Measurements from ENCODE around the gene CTSE.
A peak's percentile ranks its signal among the peaks of the same experiment; 100 is the strongest.

Gene CTSE

GRCh38 chr1:206049919-206050600 lies 26.4 kb upstream of the CTSE start:
- DNase-seq, result no peak

DNA sequence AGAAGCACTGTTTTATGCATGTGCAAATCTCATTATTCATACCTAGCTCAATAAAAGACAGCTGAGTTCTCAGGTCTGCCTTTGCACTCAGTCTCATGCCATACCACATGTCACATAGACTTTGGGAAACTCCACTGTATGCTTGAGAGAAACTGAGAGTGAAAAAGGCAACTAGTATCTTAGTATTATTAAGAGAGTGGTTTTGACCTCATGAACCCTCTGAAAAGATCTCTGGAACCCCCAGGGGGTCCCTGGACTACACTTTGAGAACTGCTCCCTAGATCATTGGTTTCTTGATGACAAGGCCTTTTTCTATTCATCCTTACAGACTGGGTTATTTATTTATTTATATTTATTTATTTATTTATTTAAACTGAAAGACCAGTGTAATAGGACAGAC lies 25.6 kb upstream of the CTSE start:
- no peak for DNase-seq

DNA sequence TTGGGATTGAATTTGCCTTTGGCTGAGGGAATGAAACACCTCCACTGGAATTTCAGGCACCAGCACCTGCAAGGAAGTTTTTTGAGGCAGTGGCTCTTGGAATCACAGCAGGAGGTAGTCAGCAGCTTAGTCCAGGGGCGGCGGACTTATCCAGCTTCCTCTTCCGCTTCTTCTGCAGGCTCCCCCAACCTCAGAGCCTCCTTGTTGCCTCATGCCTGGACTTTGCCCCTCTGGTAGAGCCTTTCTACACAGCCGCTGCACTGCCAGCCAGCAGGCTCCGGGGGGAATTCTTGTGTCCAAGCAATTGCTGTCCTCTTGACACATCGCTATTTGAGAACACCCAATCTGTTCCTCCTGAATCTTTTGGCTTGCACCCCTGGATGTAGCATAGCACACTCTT lies 24.9 kb upstream of the CTSE start:
- DNase-seq, result no peak

DNA sequence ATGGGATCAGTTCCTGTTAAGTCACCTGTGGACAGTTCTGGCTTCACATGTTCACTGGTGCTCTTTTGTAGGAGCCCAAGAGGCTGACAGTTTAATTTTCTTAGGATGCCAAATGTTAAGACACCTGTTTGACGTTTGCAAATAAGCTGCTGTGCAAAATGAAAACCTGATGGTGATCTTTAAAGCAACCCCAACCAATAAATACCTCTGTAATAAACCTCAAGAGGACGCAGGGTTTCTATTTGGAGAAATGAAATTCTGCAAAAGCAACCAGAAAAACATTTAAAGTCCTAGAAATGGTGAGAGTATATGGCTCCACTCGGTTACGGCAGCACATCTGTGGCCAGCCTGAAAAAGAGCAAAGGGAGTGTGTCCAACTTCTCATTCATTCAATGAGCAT lies 23.6 kb upstream of the CTSE start:
- no peak for DNase-seq

DNA sequence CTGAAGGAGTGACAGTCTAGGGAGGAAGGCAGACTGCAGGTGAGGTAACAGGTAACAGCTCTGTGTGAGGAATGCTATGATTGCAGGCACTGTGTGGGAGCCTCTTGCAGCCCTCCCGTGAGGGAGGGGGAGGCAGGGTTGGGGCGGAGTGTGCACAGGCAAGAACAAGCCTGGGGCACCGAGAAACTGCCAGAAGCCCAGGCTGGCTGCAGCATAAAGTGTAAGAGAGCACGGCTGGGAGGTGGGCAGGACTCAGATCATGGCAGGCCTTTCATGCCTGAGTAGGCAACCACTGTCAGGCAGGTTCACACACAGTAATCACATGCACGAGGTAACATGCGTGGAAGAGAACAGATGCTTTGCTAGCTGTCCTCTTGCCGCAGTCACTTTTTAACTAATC lies 17.9 kb upstream of the CTSE start:
- DNase-seq, result no peak

DNA sequence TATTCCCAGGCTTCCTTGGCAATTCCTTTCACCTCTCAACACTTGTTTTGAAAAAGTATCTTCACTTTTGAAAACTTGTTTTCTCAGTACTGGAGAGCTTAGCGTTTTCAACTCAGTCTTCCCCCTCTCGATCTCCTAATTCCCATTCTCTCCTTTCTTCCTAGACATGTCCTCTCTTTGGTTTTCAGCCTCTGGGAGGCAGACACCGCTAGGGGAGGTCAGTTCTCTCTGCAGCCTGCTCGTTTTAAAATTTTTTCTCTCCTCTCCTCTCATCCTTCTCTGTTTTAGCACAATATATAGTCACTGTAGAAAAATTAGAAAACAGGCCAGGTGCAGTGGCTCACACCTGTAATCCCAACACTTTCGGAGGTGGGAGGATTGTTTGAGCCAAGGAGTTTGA lies 16.6 kb upstream of the CTSE start:
- no peak for DNase-seq

- no peak for DNase-seq
These were observed 15.6 kb upstream of the CTSE start for GRCh38 chr1:206039046-206039973.

GRCh38 chr1:206037581-206037980 lies 13.9 kb upstream of the CTSE start:
- DNase-seq, result no peak

DNA sequence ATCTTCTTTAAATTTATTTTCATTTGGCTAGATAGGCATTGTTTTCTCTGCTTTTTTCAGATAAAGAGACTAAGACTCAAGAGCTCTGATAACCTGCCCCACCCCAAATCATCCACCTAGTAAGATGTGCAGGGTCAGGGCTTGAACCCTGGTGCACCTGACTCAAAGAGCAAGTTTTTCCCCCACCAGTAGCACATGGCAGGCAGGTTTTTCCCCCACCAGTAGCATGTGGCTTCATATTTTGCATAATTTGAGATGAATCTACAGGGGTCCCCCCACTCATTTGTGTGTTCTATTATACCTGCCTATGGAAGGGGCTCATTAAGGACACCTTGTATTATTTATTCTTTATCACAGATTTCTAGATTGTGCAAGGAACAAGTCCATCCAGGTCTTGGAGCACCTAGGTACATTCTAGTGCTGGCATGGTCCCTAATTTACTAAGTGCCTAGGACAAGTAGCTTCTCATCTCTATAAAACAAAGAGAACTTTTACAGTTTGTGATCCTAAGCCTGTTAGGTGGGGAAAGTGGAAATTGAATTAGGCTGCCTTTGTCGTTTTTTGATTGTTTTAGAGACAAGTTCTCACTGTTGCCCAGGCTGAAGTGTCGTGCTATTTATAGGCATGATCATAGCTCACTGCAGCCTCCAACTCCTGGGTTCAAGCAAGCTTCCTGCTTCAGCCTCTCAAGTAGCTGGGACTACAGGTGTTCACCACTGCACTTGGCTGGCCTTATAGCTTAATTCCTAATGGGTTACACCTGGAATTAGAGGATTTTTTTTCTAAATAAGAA lies 13.2 kb upstream of the CTSE start:
- DNase-seq, result no peak

- DNase-seq, result no peak
These were observed 11.3 kb upstream of the CTSE start for GRCh38 chr1:206035027-206035426.

DNA sequence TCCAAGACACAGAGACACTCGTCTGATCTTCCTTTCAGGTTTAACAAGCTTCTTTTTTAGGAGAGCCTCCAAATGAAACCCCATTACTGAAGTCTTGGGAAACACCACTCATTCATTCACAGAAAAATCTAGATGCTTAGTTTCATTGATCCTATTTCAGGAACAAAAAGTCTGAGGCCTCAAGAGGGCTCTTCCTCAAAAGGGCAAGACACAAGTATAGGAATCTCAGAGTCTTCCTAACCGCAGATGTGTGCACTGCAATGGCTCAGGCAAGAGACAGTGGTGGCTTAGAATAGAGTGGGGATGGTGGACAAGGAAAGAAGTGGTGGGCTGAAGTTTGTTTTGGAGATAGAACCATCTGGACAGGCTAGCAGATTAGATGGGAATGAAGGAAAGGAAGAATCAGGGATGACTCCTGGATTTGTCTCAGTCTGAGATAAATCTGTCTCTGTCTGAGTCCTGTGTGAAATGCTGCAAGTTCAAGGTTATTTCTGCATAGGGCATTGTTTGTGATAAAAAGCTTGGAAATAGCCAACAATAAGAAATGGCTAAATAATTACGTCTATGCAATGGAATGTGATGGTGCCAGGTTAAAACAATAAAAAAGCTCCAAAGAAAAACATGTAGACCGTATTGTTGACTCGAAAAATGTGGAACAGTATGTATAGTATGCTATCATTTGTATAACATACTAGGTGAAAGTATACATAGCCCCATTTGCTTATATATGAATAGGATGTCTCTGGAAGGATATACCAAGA lies 8.9 kb upstream of the CTSE start:
- DNase-seq, result no peak

- DNase-seq, result peak; percentile 32
These were observed 7.0 kb upstream of the CTSE start for GRCh38 chr1:206030714-206031113.

- DNase-seq, result no peak
These were observed 6.5 kb upstream of the CTSE start for GRCh38 chr1:206030191-206030590.

- DNase-seq, result no peak
These were observed 5.8 kb upstream of the CTSE start for GRCh38 chr1:206029484-206029883.

DNA sequence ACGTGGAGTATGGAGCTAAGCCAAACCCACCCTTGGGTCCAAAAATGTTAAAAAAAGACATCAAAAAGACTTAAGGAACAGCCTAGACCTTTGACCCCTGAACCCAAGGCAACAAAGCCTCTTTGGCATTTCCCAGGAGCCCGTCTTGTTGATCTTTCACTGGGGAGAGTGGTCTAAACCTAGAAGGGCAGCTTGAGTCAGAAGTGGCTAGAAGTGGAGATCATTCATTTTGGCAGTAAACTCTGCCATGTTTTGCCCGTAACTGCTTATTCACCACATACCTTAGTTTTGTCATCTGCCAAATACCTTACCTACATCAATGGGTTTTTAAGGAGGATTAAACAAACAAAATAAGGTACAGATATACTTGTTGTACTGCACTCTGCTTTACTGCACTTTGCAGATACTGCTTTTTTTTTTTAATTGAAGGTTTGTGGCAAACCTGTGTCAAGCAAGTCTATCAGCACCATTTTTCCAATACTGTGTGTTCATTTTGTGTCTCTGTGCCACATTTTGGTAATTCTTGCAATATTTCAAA lies 1.7 kb upstream of the CTSE start:
- no peak for DNase-seq

- no peak for DNase-seq
These were observed 929 bp downstream of the CTSE start for GRCh38 chr1:206022766-206023165.

DNA sequence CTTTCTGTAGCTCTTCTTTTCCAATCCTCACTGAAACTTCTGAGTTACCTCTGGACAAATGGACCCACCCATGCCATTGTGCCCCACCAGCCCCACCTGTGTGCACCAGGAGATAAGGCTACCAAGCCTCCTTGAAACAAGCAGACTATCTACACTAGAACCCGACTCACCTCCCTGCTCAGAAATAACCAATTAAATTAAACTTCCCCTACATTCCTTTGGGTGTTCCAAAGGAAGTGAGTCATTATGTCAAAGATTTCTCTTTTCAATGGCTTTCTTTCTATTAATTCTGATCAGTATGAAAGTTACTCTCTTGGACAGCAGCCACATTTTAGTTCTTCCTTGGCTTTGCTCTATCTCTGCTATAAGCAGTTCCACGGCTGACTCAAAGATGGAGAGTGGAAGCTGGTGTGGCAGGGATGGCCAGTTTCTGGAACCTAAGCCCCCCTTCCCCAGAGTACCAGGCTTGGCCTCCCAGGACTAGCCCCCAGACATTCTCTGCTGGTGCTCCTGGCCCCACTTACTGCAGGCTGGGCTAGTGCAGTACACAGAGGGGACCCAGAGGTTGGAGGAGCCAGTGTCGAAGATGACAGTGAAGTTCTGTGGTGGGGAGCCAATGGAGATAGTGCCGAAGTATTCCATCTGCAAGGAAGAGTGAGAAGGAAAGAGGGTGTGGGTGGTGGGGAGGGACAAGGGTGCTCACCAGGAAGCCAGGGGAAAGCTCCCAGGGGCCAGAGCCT lies 1.9 kb downstream of the CTSE start:
- no peak for DNase-seq

- DNase-seq, result no peak
These were observed 2.6 kb downstream of the CTSE start for GRCh38 chr1:206021008-206021625.

DNA sequence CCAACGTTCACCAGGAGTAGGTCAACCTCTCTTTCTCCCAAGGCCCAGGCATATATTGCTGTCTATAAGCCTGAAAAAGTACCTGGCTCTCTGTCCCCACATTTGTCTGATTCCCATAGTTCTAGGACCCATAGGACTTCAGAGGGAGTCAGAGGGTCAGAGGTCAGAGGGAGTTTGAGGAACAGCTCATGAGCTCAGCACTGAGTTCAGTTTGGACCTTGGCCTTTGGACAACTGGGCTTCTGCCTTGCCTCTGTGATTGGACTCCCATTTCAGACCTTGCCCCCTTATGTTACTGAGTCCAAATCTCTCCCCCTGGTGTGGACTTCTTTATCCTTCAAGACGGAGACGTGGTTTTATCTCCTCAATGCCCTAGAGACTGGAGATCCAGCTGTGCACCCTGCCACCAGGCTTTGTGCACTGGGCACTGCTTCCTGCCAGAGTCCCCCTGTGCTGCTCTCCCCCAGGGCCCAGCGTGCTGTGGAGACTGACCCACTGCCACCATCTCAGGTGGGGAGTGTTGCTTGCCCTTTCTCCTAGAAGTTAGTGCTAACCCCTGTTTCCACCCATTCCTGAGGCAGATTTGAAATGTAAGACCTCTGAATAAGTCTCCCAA lies 3.2 kb downstream of the CTSE start:
- no peak for DNase-seq

- DNase-seq, result no peak
These were observed 8.6 kb downstream of the CTSE start for GRCh38 chr1:206015071-206015470.

GRCh38 chr1:206014601-206015000 lies 9.1 kb downstream of the CTSE start:
- no peak for DNase-seq
